ENCODE results near the gene SPHK1. TPM values are rescaled to one million over a fixed set of nuclear protein-coding genes. Genes with fewer than 3 reads are reported as not detected.

Gene SPHK1
- total RNA-seq, 1 experiment from 2014 or later: 7.7 TPM

DNA sequence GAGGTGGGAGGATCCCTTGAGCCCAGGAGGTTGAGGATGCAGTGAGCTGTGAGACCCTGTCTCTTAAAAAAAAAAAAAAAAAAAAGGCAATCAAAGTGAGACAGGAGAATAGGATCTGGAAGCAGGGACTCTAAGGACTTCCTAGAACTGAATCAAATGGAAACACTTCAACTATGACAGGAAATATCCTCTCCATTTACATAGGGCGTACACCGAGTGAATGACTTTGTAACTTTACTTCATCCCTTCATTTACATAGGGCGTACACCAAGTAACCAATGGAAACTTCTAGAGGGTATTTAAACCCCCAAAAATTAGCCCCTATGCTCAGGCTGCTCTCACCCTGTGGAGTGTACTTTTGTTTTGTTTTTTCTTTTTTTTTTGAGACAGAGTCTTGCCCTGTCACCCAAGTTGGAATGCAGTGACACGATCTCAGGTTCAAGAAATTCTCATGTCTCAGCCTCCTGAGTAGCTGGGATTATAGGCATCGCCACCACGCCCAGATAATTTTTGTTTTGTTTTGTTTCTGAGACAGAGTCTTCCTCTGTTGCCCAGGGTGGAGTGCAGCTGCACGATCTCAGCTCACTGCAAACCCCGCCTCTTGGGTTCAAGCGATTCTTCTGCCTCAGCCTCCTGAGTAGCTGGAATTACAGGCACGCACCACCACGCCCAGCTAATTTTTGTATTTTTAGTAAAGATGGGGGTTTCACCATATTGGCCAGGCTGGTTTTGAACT lies 21.1 kb upstream of the SPHK1 start:
- H3K4me3 Mint-ChIP-seq (ENCODE audit: unreplicated experiment): no peak overlapping the region
- peaks cover 5% of the 10 kb centered on the region for H3K4me1 ChIP-seq
- H3K27ac Mint-ChIP-seq (ENCODE audit: unreplicated experiment): no peak overlapping the region
- intact Hi-C loops (cut with micrococcal nuclease; ENCODE audit: unreplicated experiment): no loop called here
- ChIA-PET CTCF (interaction anchor here (0.6 kb wide), 1 partner anchor 580 kb away, joined by 3 read pairs; no protein-coding TSS in a partner anchor), POLR2A (no interaction called here)
- no peaks in the 10 kb centered on the region for H3K36me3 ChIP-seq (ENCODE audit: control insufficient read depth, insufficient read depth, low read length)
- no peaks in the 10 kb centered on the region for H3K9me3 Mint-ChIP-seq (ENCODE audit: unreplicated experiment)
- H3K4me1 Mint-ChIP-seq (ENCODE audit: low read depth, unreplicated experiment): no peaks in the 10 kb centered on the region
- DNase-seq: no peak
- no peak overlapping the region for H3K4me3 ChIP-seq (ENCODE audit: low read depth, low read length)
- H3K36me3 Mint-ChIP-seq (ENCODE audit: insufficient read depth, unreplicated experiment): peaks cover 5% of the 10 kb centered on the region
- no peaks in the 10 kb centered on the region for H3K27me3 Mint-ChIP-seq (ENCODE audit: insufficient read depth, unreplicated experiment)
- H3K9me3 ChIP-seq: no peaks in the 10 kb centered on the region
- no TSS peak for BruUV-seq (replicated peaks)
- TF ChIP-seq CTCF (IDR thresholded peaks at IDR 0.05; ENCODE audit: insufficient read depth in 1 of 2, low read depth in 1 of 2, low read length in 1 of 2, severe bottlenecking in 1 of 2, unreplicated experiment in 1 of 2): no peak
- no peaks in the 10 kb centered on the region for H3K27me3 ChIP-seq (replicated peaks; ENCODE audit: control insufficient read depth, insufficient read depth, low read length)

GRCh38 chr17:76365256-76365903 lies 19.0 kb upstream of the SPHK1 start:
- H3K4me3 ChIP-seq (ENCODE audit: low read depth, low read length): no peak overlapping the region
- peaks cover 5% of the 10 kb centered on the region for H3K4me1 ChIP-seq
- peaks cover 5% of the 10 kb centered on the region for H3K4me1 Mint-ChIP-seq (ENCODE audit: low read depth, unreplicated experiment)
- H3K9me3 Mint-ChIP-seq (ENCODE audit: unreplicated experiment): no peaks in the 10 kb centered on the region
- H3K36me3 Mint-ChIP-seq (ENCODE audit: insufficient read depth, unreplicated experiment): peaks cover 9% of the 10 kb centered on the region
- no peak overlapping the region for H3K27ac Mint-ChIP-seq (ENCODE audit: unreplicated experiment)
- ChIA-PET POLR2A (no interaction called here), CTCF (interaction anchor here (0.5 to 1.7 kb wide), 7 partner anchors 8 to 233 kb away, joined by 3 to 15 read pairs (median 3); partner anchors contain the start of genes PRPSAP1 and SPHK1)
- H3K36me3 ChIP-seq (ENCODE audit: control insufficient read depth, insufficient read depth, low read length): no peaks in the 10 kb centered on the region
- H3K9me3 ChIP-seq: no peaks in the 10 kb centered on the region
- peak in 1 of 2 experiments; percentile 26 for TF ChIP-seq CTCF (IDR thresholded peaks at IDR 0.05; ENCODE audit: insufficient read depth in 1 of 2, low read depth in 1 of 2, low read length in 1 of 2, severe bottlenecking in 1 of 2, unreplicated experiment in 1 of 2)
- BruUV-seq (replicated peaks): no TSS peak
- H3K27me3 Mint-ChIP-seq (ENCODE audit: insufficient read depth, unreplicated experiment): no peaks in the 10 kb centered on the region
- DNase-seq: no peak
- no peak overlapping the region for H3K4me3 Mint-ChIP-seq (ENCODE audit: unreplicated experiment)
- intact Hi-C loops (cut with micrococcal nuclease; ENCODE audit: unreplicated experiment): no loop called here
- no peaks in the 10 kb centered on the region for H3K27me3 ChIP-seq (replicated peaks; ENCODE audit: control insufficient read depth, insufficient read depth, low read length)

- CTCF ChIA-PET: interaction anchor here (0.6 to 1.7 kb wide), 5 partner anchors 8 to 32 kb away, joined by 3 to 15 read pairs (median 5); partner anchors contain the start of genes PRPSAP1 and SPHK1
- intact Hi-C loops (cut with micrococcal nuclease; ENCODE audit: unreplicated experiment): no loop called here
- no peak overlapping the region for H3K4me3 Mint-ChIP-seq (ENCODE audit: unreplicated experiment)
- Histone ChIP-seq H3K36me3 (ENCODE audit: control insufficient read depth, insufficient read depth, low read length) (no peaks in the 10 kb centered on the region), H3K27me3 (replicated peaks; ENCODE audit: control insufficient read depth, insufficient read depth, low read length) (no peaks in the 10 kb centered on the region), H3K4me3 (ENCODE audit: low read depth, low read length) (no peak overlapping the region), H3K9me3 (no peaks in the 10 kb centered on the region), H3K4me1 (peaks cover 5% of the 10 kb centered on the region)
- no peak overlapping the region for H3K27ac Mint-ChIP-seq (ENCODE audit: unreplicated experiment)
- H3K36me3 Mint-ChIP-seq (ENCODE audit: insufficient read depth, unreplicated experiment): peaks cover 10% of the 10 kb centered on the region
- peaks cover 7% of the 10 kb centered on the region for H3K4me1 Mint-ChIP-seq (ENCODE audit: low read depth, unreplicated experiment)
- no peaks in the 10 kb centered on the region for H3K27me3 Mint-ChIP-seq (ENCODE audit: insufficient read depth, unreplicated experiment)
- no peak for DNase-seq
- no peaks in the 10 kb centered on the region for H3K9me3 Mint-ChIP-seq (ENCODE audit: unreplicated experiment)
- no peak for TF ChIP-seq CTCF (IDR thresholded peaks at IDR 0.05; ENCODE audit: insufficient read depth in 1 of 2, low read depth in 1 of 2, low read length in 1 of 2, severe bottlenecking in 1 of 2, unreplicated experiment in 1 of 2)
- no TSS peak for BruUV-seq (replicated peaks)
- POLR2A ChIA-PET: interaction anchor here (0.6 kb wide), 1 partner anchor 9 kb away, joined by 3 read pairs; no protein-coding TSS in a partner anchor
Measured at GRCh38 chr17:76366247-76366646, 18.2 kb upstream of the SPHK1 start.
